Endothelial cell of umbilical vein (primary cell): ENCODE measurements around the gene LAMC1. TPM values are rescaled to one million over a fixed set of nuclear protein-coding genes. Genes with fewer than 3 reads are reported as not detected.

Experiments used
- BruUV-seq: library from RNA; stranded (reverse); fragments of 400-500 nt; replicated peaks from 2 replicates; lab custom pipeline; 2021; lab: Mats Ljungman, UMichigan
- CTCF ChIA-PET: fragments of 300-600, 350-600 bp; sonication (Branson Sonifier 250); formaldehyde crosslinking; loops from one replicate; lab custom pipeline; 2021; ENCODE audit warnings: antibody characterized with exemption, inconsistent platforms; lab: Charles Lee
- POLR2A ChIA-PET: fragments of 300-600, 350-600 bp; sonication (Branson Sonifier 250); formaldehyde crosslinking; loops from one replicate; lab custom pipeline; 2021; ENCODE audit warnings: antibody characterized with exemption, inconsistent platforms; lab: Charles Lee
- DNase-seq: peaks from one replicate; pipeline ENCODE4 v3.0.0-alpha.2; 2011; ENCODE audit warnings: low read depth, low spot score
- FAIRE-seq: peaks from 2 replicates; lab custom pipeline; 2011; peaks lifted over from hg19 to GRCh38; lab: Jason Lieb, UNC
- H2AFZ ChIP-seq: 2 replicates; pipeline ENCODE4 v1.6.0; 2012; ENCODE audit warnings: low read depth, low read length, control low read depth, inconsistent platforms
- H3K27ac ChIP-seq: 2 replicates; pipeline ENCODE4 v1.5.1; 2011; ENCODE audit warnings: low read depth, mild to moderate bottlenecking, control low read depth, low read length, moderate library complexity; ENCODE audit not compliant: insufficient read depth
- H3K27me3 ChIP-seq, 2 experiments: 2 replicates each; pipeline versions ENCODE4 v1.6.0 to v1.6.1; 2011; ENCODE audit warnings: low read length in 2 of 2, mixed read lengths in 1 of 2; ENCODE audit not compliant: control insufficient read depth in 2 of 2, insufficient read depth in 2 of 2
- H3K36me3 ChIP-seq, 2 experiments: 2 replicates in 1 of 2; 3 replicates in 1 of 2; pipeline ENCODE4 v1.5.1; 2011; ENCODE audit warnings: low read length in 2 of 2, mild to moderate bottlenecking in 1 of 2, moderate library complexity in 1 of 2; ENCODE audit not compliant: control insufficient read depth in 2 of 2, insufficient read depth in 2 of 2; ENCODE audit errors: extremely low read depth in 1 of 2
- H3K4me1 ChIP-seq: 3 replicates; pipeline ENCODE4 v1.5.1; 2011; ENCODE audit warnings: mild to moderate bottlenecking, low read length; ENCODE audit not compliant: control insufficient read depth, insufficient read depth; ENCODE audit errors: extremely low read depth
- H3K4me2 ChIP-seq: 2 replicates; pipeline ENCODE4 v1.6.1; 2011; ENCODE audit warnings: low read length, control low read depth, mixed read lengths; ENCODE audit not compliant: insufficient read depth
- H3K4me3 ChIP-seq, 3 experiments: fragments of 200-600 bp in 1 of 3; sonication (generic), shearing (Covaris generic) in 1 of 3; replicated peaks in 1 of 3; 2 replicates each; pipeline ENCODE4 v1.5.1; 2011 to 2016; ENCODE audit warnings: control low read depth in 3 of 3, low read length in 3 of 3, mild to moderate bottlenecking in 2 of 3, inconsistent platforms in 1 of 3, low read depth in 1 of 3, moderate library complexity in 1 of 3; ENCODE audit not compliant: insufficient read depth in 1 of 3
- H3K79me2 ChIP-seq: 2 replicates; pipeline ENCODE4 v1.6.0; 2012; ENCODE audit warnings: low read length, inconsistent platforms; ENCODE audit not compliant: control insufficient read depth, insufficient read depth
- H3K9ac ChIP-seq: replicated peaks from 2 replicates; pipeline ENCODE3; 2011; ENCODE audit warnings: low read length, control low read depth; ENCODE audit not compliant: insufficient read depth; ENCODE audit errors: extremely low read depth
- H3K9me1 ChIP-seq: replicated peaks from 3 replicates; pipeline ENCODE4 v1.6.0; 2011; ENCODE audit warnings: mild to moderate bottlenecking, low read length; ENCODE audit not compliant: control insufficient read depth, insufficient read depth; ENCODE audit errors: extremely low read depth
- H3K9me3 ChIP-seq: replicated peaks from 2 replicates; pipeline ENCODE4 v1.5.1; 2012; ENCODE audit warnings: low read length, inconsistent platforms; ENCODE audit not compliant: control insufficient read depth, insufficient read depth
- H4K20me1 ChIP-seq: replicated peaks from 2 replicates; pipeline ENCODE3; 2011; ENCODE audit warnings: mild to moderate bottlenecking, low read length; ENCODE audit not compliant: control insufficient read depth, insufficient read depth; ENCODE audit errors: extremely low read depth
- EZH2 ChIP-seq: IDR thresholded peaks from 2 replicates; pipeline ENCODE4 v1.6.1; 2012; ENCODE audit warnings: borderline replicate concordance, low read depth, mild to moderate bottlenecking, moderate library complexity, low read length, inconsistent platforms; ENCODE audit not compliant: severe bottlenecking
- FOS ChIP-seq: IDR thresholded peaks from 2 replicates; pipeline ENCODE4 v1.6.1; 2011; ENCODE audit warnings: mild to moderate bottlenecking, low read length, moderate library complexity, borderline replicate concordance; ENCODE audit not compliant: insufficient read depth
- GATA2 ChIP-seq: IDR thresholded peaks from 2 replicates; pipeline ENCODE4 v1.7.0; 2011; ENCODE audit warnings: low read depth, mild to moderate bottlenecking, moderate library complexity, mixed read lengths, low read length; ENCODE audit not compliant: insufficient read length, insufficient read depth
- JUN ChIP-seq: IDR thresholded peaks from 2 replicates; pipeline ENCODE4 v1.6.1; 2011; ENCODE audit warnings: borderline replicate concordance, low read depth; ENCODE audit not compliant: insufficient read length, insufficient read depth
- MAX ChIP-seq: IDR thresholded peaks from 2 replicates; pipeline ENCODE4 v1.6.1; 2011; ENCODE audit not compliant: insufficient read depth, insufficient read length
- MYC ChIP-seq: IDR thresholded peaks from one replicate; pipeline ENCODE4 v1.6.1; 2011; ENCODE audit warnings: mild to moderate bottlenecking, low read depth, low read length
- POLR2A ChIP-seq: IDR thresholded peaks from 2 replicates; pipeline ENCODE4 v1.6.1; 2012; ENCODE audit warnings: low read depth, mild to moderate bottlenecking, control low read depth, low read length
- POLR2AphosphoS5 ChIP-seq: IDR thresholded peaks from 2 replicates; pipeline ENCODE4 v1.6.1; 2012; ENCODE audit warnings: low read depth, mild to moderate bottlenecking, control low read depth, low read length, moderate library complexity; ENCODE audit not compliant: insufficient read depth
- dilution Hi-C: fragments of 300-500 bp; cut with MboI; formaldehyde crosslinking; loops from one replicate; pipeline ENCODE4 v1.15.0; 2019; ENCODE audit warnings: low sequenced_read_pairs; ENCODE audit not compliant: extremely low pct_ligation_motif_present
- intact Hi-C: fragments of 100-400 bp; cut with micrococcal nuclease; formaldehyde crosslinking; loops from one replicate; pipeline ENCODE4 v1.10.0; 2022
- polyA plus RNA-seq, 4 experiments: library from polyadenylated mRNA; depleted of rRNA in 3 of 4; stranded (reverse) in 3 of 4; unstranded in 1 of 4; fragments of >200 nt; gene quantifications; 2 replicates each; pipeline versions ENCODE4 v1.2.1 to v1.2.3, GENCODE V29; 2011 to 2012; ENCODE audit warnings: missing spikeins in 1 of 4
- total RNA-seq: library from RNA; stranded (reverse); gene quantifications from 2 replicates; pipeline ENCODE4 v1.2.3, GENCODE V29; 2021
- TF ChIP-seq, protein P1 (sequence below), 2 donors: IDR thresholded peaks; 1 replicate in 1 of 2; 2 replicates in 1 of 2; pipeline ENCODE4 v1.5.1; 2011; ENCODE audit warnings: low read length in 2 of 2, mild to moderate bottlenecking in 2 of 2, moderate library complexity in 2 of 2, control low read depth in 1 of 2, inconsistent platforms in 1 of 2, low read depth in 1 of 2; ENCODE audit not compliant: insufficient read depth in 1 of 2; ENCODE audit errors: extremely low read depth in 1 of 2

Gene LAMC1
- total and polyA plus RNA-seq, 2 donors (not counting 3 experiments of a cell fraction or from before 2014, with no cell fraction given): 92.5 to 216 TPM

DNA sequence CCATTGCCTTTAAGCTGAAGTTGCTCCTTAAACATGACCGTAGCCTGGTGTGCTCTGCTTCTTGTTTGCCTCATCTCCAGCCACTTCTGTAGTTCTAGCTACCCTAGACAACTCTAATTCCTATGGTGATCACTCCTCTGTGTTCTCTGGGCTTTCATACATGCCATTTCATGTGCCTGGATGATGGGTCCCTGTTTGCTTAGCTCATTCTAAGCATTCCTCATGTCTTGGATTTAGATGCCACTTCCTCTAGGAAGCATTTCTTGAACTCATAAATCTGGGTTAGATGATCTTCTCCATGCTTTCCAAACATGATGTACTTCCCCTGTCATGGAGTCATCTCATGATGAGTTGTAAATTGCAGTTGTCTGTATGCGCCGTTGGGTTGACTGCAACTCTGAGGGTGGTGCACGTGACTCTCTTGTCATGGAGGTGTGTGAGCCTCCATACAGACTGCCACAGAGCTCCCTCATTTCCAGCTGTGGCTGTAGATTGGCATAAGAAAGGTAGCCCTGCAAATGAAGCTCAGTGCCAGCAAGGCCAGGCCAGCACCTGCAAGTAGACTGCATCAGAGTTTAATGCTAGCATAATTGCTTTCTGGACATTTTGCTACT, 77.2 kb downstream of the LAMC1 start:
- Histone ChIP-seq H3K27ac (no peak overlapping the region), H3K36me3 (peaks cover 2 to 5% of the 10 kb centered on the region in 2 experiments), H3K4me2 (no peak overlapping the region), H3K9me3 (no peaks in the 10 kb centered on the region), H3K4me3 (no peak overlapping the region), H3K4me1 (no peaks in the 10 kb centered on the region), H3K9ac (no peak overlapping the region), H3K79me2 (peaks cover 90% of the 10 kb centered on the region), H3K9me1 (no peaks in the 10 kb centered on the region), H3K27me3 (no peaks in the 10 kb centered on the region), H2AFZ (no peak overlapping the region), H4K20me1 (peaks cover 2% of the 10 kb centered on the region)
- FAIRE-seq (no peak), DNase-seq (no peak)
- no TSS peak for BruUV-seq
- intact Hi-C loops (no loop called here), dilution Hi-C loops (no loop called here)
- CTCF ChIA-PET: interaction anchor here (0.6 to 0.7 kb wide), 2 partner anchors 47 to 138 kb away, joined by 3 read pairs; no protein-coding TSS in a partner anchor
- POLR2A ChIA-PET: no interaction called here
- no peak for TF ChIP-seq POLR2A
- no peak for TF ChIP-seq POLR2AphosphoS5
- no peak for TF ChIP-seq FOS
- TF ChIP-seq GATA2: no peak
- TF ChIP-seq MAX: no peak
- TF ChIP-seq EZH2: no peak
- TF ChIP-seq MYC: no peak
- TF ChIP-seq JUN: no peak
- TF ChIP-seq, protein P1, sequence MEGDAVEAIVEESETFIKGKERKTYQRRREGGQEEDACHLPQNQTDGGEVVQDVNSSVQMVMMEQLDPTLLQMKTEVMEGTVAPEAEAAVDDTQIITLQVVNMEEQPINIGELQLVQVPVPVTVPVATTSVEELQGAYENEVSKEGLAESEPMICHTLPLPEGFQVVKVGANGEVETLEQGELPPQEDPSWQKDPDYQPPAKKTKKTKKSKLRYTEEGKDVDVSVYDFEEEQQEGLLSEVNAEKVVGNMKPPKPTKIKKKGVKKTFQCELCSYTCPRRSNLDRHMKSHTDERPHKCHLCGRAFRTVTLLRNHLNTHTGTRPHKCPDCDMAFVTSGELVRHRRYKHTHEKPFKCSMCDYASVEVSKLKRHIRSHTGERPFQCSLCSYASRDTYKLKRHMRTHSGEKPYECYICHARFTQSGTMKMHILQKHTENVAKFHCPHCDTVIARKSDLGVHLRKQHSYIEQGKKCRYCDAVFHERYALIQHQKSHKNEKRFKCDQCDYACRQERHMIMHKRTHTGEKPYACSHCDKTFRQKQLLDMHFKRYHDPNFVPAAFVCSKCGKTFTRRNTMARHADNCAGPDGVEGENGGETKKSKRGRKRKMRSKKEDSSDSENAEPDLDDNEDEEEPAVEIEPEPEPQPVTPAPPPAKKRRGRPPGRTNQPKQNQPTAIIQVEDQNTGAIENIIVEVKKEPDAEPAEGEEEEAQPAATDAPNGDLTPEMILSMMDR (IDR thresholded peaks at IDR 0.05; ENCODE audit: extremely low read depth in 1 of 2, insufficient read depth in 1 of 2, low read depth in 1 of 2, low read length in 2 of 2): no peak
